HepG2 (cell line): ENCODE results near the gene WBP1. TPM values are rescaled to one million over a fixed set of nuclear protein-coding genes. Genes with fewer than 3 reads are reported as not detected.
A peak's percentile ranks its signal among the peaks of the same experiment; 100 is the strongest.

Experiments
- ATF7 ChIP-seq, 2 experiments: fragments of 450-650 bp in 1 of 2; sonication (generic) in 1 of 2; formaldehyde crosslinking in 1 of 2; IDR thresholded peaks; 2 replicates each; pipeline versions ENCODE4 v1.4.0 to v1.6.1; 2016 to 2020; ENCODE audit warnings: antibody characterized with exemption in 1 of 2, mild to moderate bottlenecking in 1 of 2, missing genetic modification reagents in 1 of 2
- DMAP1 ChIP-seq: IDR thresholded peaks from 2 replicates; pipeline ENCODE4 v1.6.1; 2016
- GATAD2A ChIP-seq: IDR thresholded peaks from 2 replicates; pipeline ENCODE4 v1.6.1; 2016
- HNRNPL ChIP-seq: fragments of 200-400 bp; formaldehyde crosslinking; IDR thresholded peaks from 2 replicates; pipeline ENCODE4 v1.6.1; 2017; ENCODE audit warnings: mild to moderate bottlenecking, low read depth, low read length
- IRF9 ChIP-seq: sonication (generic); formaldehyde crosslinking; IDR thresholded peaks from 2 replicates; pipeline ENCODE4 v1.8.0; 2022; ENCODE audit warnings: missing genetic modification reagents, mild to moderate bottlenecking, borderline replicate concordance
- MAFF ChIP-seq: IDR thresholded peaks from 2 replicates; pipeline ENCODE4 v1.6.1; 2011; ENCODE audit warnings: low read depth, low read length, improper control_type of control experiment
- MYC ChIP-seq: sonication (generic); formaldehyde crosslinking; IDR thresholded peaks from 2 replicates; pipeline ENCODE4 v1.9.0; 2021; ENCODE audit warnings: missing genetic modification reagents, borderline replicate concordance
- NCOA1 ChIP-seq: sonication (generic); formaldehyde crosslinking; IDR thresholded peaks from 2 replicates; pipeline ENCODE4 v1.9.0; 2021; ENCODE audit warnings: missing genetic modification reagents
- PCBP1 ChIP-seq: fragments of 200-400 bp; formaldehyde crosslinking; IDR thresholded peaks from 2 replicates; pipeline ENCODE4 v1.6.1; 2017; ENCODE audit warnings: mild to moderate bottlenecking, low read depth, low read length, borderline replicate concordance
- PLRG1 ChIP-seq: fragments of 450-650 bp; conservative IDR thresholded peaks from 2 replicates; pipeline ENCODE4 v1.6.1; 2016
- POGZ ChIP-seq: sonication (generic); formaldehyde crosslinking; IDR thresholded peaks from 2 replicates; pipeline ENCODE4 v1.4.0; 2020; ENCODE audit warnings: mild to moderate bottlenecking, missing genetic modification reagents
- PRPF4 ChIP-seq: fragments of 200-400 bp; formaldehyde crosslinking; IDR thresholded peaks from 2 replicates; pipeline ENCODE4 v1.6.1; 2016; ENCODE audit warnings: low read length, low read depth; ENCODE audit not compliant: poor library complexity, severe bottlenecking
- REL ChIP-seq: sonication (generic); formaldehyde crosslinking; conservative IDR thresholded peaks from 2 replicates; pipeline ENCODE4 v1.8.0; 2022; ENCODE audit warnings: mild to moderate bottlenecking, missing genetic modification reagents, moderate library complexity
- SMAD1 ChIP-seq: sonication (generic); formaldehyde crosslinking; IDR thresholded peaks from 2 replicates; pipeline ENCODE4 v1.4.0; 2020; ENCODE audit warnings: missing genetic modification reagents, low read depth, mild to moderate bottlenecking, borderline replicate concordance
- STAT6 ChIP-seq: sonication (generic); formaldehyde crosslinking; IDR thresholded peaks from 2 replicates; pipeline ENCODE4 v1.4.0; 2020; ENCODE audit warnings: missing genetic modification reagents, mild to moderate bottlenecking, borderline replicate concordance
- TCF7L2 ChIP-seq: IDR thresholded peaks from 2 replicates; pipeline ENCODE4 v1.6.1; 2011; ENCODE audit warnings: mild to moderate bottlenecking, low read depth, low read length, moderate library complexity
- USF2 ChIP-seq, 2 experiments: sonication (generic) in 1 of 2; formaldehyde crosslinking in 1 of 2; IDR thresholded peaks; 2 replicates each; pipeline versions ENCODE4 v1.5.1 to v1.6.1; 2011 to 2020; ENCODE audit warnings: borderline replicate concordance in 1 of 2, low read depth in 1 of 2, low read length in 1 of 2, mild to moderate bottlenecking in 1 of 2, missing genetic modification reagents in 1 of 2, moderate library complexity in 1 of 2
- ZBTB39 ChIP-seq: sonication (generic); formaldehyde crosslinking; IDR thresholded peaks from 2 replicates; pipeline ENCODE4 v1.5.0; 2020; ENCODE audit warnings: missing genetic modification reagents
- ZNF136 ChIP-seq: sonication (generic); formaldehyde crosslinking; IDR thresholded peaks from 2 replicates; pipeline ENCODE4 v1.8.1; 2022; ENCODE audit warnings: low read depth, mild to moderate bottlenecking, moderate library complexity, missing genetic modification reagents
- polyA plus RNA-seq, 8 experiments: library from polyadenylated mRNA; depleted of rRNA in 3 of 8; stranded (reverse) in 7 of 8; unstranded in 1 of 8; fragments of >200 nt; fragmentation: Illumina TruSeq in 4 of 8; extraction: Trizol in 4 of 8; gene quantifications; 2 replicates each; pipeline versions ENCODE4 v1.2.1 to v1.2.3, GENCODE V29; 2011 to 2016; ENCODE audit warnings: low read depth in 4 of 8, missing spikeins in 1 of 8, mixed read lengths in 1 of 8; ENCODE audit not compliant: insufficient read depth in 1 of 8
- total RNA-seq, 5 experiments: library from RNA; depleted of rRNA; stranded (reverse); fragments of >200 nt; fragmentation: Illumina TruSeq; extraction: Trizol; gene quantifications; 2 replicates each; pipeline ENCODE4 v1.2.3, GENCODE V29; 2016; ENCODE audit warnings: low read depth in 1 of 5

The WBP1 gene
- total and polyA plus RNA-seq, 2 of the 13 experiments (the other 11 are each of a cell fraction or from before 2014, with no cell fraction given) = 38.8 to 85.7 TPM

- TF ChIP-seq PLRG1 (no peak), ZBTB39 (CRISPR knock-in tag) (no peak), MAFF (no peak), HNRNPL (no peak), STAT6 (no peak), SMAD1 (CRISPR knock-in tag) (0 out of 2 replicates have a peak, but pooled peaks have one; percentile 84), NCOA1 (CRISPR knock-in tag) (no peak), POGZ (CRISPR knock-in tag) (peak; percentile 66), PRPF4 (no peak), PCBP1 (no peak), USF2 (IDR thresholded peaks at IDR 0.05; ENCODE audit: low read depth, low read length) (no peak), USF2 (CRISPR knock-in tag; IDR thresholded peaks at IDR 0.05; ENCODE audit: borderline replicate concordance) (no peak), ZNF136 (CRISPR knock-in tag) (peak; percentile 80; the same call in 1 of the 2 replicates), MYC (CRISPR knock-in tag) (peak; percentile 68; the same call in 1 of the 2 replicates), IRF9 (CRISPR knock-in tag) (peak; percentile 99), DMAP1 (CRISPR knock-in tag) (peak; percentile 62), REL (CRISPR knock-in tag) (0 out of 2 replicates have a peak, but pooled peaks have one; percentile 43), GATAD2A (CRISPR knock-in tag) (no peak), TCF7L2 (no peak), ATF7 (IDR thresholded peaks at IDR 0.05) (no peak), ATF7 (CRISPR knock-in tag; IDR thresholded peaks at IDR 0.05) (no peak)
Measured at GRCh38 chr2:74421221-74421870, 36.9 kb upstream of the WBP1 start, which contains the start of the genes C2orf81 and WDR54 (continued).
